ENCODE data around the gene SCARB1.

SCARB1 gene

GRCh38 chr12:124875803-124876132 is 12.1 kb upstream of the SCARB1 start:
- H3K9me3 ChIP-seq (ENCODE audit: severe bottlenecking): no peaks in the 10 kb centered on the region
- no peaks in the 10 kb centered on the region for H3K27me3 ChIP-seq (ENCODE audit: insufficient read depth, low read depth, severe bottlenecking)
- no peak overlapping the region for H3K27ac ChIP-seq
- DNase-seq: no peak
- TF ChIP-seq, protein P1, sequence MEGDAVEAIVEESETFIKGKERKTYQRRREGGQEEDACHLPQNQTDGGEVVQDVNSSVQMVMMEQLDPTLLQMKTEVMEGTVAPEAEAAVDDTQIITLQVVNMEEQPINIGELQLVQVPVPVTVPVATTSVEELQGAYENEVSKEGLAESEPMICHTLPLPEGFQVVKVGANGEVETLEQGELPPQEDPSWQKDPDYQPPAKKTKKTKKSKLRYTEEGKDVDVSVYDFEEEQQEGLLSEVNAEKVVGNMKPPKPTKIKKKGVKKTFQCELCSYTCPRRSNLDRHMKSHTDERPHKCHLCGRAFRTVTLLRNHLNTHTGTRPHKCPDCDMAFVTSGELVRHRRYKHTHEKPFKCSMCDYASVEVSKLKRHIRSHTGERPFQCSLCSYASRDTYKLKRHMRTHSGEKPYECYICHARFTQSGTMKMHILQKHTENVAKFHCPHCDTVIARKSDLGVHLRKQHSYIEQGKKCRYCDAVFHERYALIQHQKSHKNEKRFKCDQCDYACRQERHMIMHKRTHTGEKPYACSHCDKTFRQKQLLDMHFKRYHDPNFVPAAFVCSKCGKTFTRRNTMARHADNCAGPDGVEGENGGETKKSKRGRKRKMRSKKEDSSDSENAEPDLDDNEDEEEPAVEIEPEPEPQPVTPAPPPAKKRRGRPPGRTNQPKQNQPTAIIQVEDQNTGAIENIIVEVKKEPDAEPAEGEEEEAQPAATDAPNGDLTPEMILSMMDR (IDR thresholded peaks at IDR 0.05; ENCODE audit: low read depth, low read length): no peak
- H3K36me3 ChIP-seq: no peaks in the 10 kb centered on the region
- no peak overlapping the region for H3K4me3 ChIP-seq (ENCODE audit: low read depth, low read length)

DNA sequence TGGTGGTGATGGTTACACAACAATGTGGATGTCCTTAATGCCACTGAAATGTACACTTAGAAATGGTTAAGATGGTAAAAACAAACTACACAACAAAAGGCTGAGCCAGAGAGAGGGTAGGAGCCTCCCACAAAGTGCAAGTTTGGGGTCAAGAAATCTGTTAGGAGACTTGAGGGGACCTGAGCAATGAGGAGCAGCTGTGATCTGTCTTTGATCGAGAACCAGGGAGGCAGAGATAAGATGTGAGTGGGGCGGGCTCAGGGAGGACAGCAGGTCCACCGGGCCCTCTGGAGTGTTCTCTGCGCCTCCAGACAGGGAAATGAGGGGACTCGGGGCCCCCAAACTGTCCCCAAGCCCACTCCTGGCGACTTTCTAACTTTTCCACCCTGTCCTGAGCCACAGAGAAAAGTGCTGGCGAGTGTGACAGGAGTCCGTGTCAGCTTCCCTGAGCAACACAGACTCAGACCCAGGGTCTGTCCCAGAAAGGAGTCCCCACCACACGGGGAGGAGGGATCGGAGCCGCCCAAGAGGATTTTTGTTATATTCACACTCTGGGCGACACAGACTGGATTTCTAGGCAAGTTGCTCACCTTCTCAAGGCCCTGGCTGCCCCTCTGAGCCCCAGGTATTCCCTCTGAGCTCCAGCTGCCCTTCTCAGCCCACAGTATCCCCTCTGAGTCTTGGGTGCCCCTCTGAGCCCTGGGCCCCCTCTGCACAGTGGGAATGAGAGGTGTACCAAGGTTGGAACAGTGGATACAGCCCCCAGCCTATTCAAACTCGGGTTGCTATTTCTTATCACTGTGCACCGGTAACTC is 11.5 kb upstream of the SCARB1 start:
- TF ChIP-seq, protein P1 (IDR thresholded peaks at IDR 0.05; ENCODE audit: low read depth, low read length): no peak
- no peaks in the 10 kb centered on the region for H3K27me3 ChIP-seq (ENCODE audit: insufficient read depth, low read depth, severe bottlenecking)
- H3K36me3 ChIP-seq: no peaks in the 10 kb centered on the region
- no peak overlapping the region for H3K27ac ChIP-seq
- DNase-seq: no peak
- no peaks in the 10 kb centered on the region for H3K9me3 ChIP-seq (ENCODE audit: severe bottlenecking)
- no peak overlapping the region for H3K4me3 ChIP-seq (ENCODE audit: low read depth, low read length)

GRCh38 chr12:124874188-124874587 is 10.5 kb upstream of the SCARB1 start:
- H3K4me3 ChIP-seq (ENCODE audit: low read depth, low read length): no peak overlapping the region
- TF ChIP-seq, protein P1 (IDR thresholded peaks at IDR 0.05; ENCODE audit: low read depth, low read length): no peak
- no peak for DNase-seq
- H3K9me3 ChIP-seq (ENCODE audit: severe bottlenecking): no peaks in the 10 kb centered on the region
- H3K27ac ChIP-seq: no peak overlapping the region
- no peaks in the 10 kb centered on the region for H3K36me3 ChIP-seq
- no peaks in the 10 kb centered on the region for H3K27me3 ChIP-seq (ENCODE audit: insufficient read depth, low read depth, severe bottlenecking)

DNA sequence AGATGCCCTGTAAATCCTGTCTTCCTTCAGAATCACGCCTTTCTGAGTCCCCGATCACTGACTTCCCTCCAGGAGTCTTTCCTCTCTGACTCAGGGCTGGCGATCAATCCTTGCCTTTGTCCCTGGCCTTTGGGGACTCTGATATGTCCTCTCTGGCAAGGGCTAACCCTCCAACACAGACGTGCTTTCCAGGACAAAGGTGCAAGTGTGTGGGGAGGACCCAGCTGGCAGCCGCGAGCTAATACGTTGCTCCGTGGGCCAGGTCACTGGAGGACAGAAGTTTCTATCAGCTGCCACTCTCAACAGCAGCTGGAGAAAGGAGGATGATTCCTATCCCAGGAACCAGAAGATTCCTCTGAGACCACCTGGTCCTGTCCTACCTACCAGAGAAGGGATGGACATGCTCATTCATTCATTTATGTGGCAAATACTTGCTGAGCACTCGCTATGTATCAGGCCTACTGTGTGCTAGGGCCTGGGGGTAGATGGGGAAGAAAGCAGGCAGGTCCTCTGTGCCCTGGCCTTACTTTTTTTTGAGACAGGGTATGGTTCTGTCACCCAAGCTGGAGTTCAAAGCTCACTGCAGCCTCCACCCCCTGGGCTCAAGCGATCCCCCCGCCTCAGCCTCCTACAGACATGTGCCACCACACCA is 8.5 kb upstream of the SCARB1 start:
- Histone ChIP-seq H3K27me3 (ENCODE audit: insufficient read depth, low read depth, severe bottlenecking) (no peaks in the 10 kb centered on the region), H3K4me3 (ENCODE audit: low read depth, low read length) (no peak overlapping the region; the same call in 1 of the 2 replicates), H3K9me3 (ENCODE audit: severe bottlenecking) (no peaks in the 10 kb centered on the region), H3K36me3 (no peaks in the 10 kb centered on the region), H3K27ac (peak overlapping the region; percentile 53)
- peak; percentile 66 for DNase-seq
- TF ChIP-seq, protein P1 (IDR thresholded peaks at IDR 0.05; ENCODE audit: low read depth, low read length): no peak

DNA sequence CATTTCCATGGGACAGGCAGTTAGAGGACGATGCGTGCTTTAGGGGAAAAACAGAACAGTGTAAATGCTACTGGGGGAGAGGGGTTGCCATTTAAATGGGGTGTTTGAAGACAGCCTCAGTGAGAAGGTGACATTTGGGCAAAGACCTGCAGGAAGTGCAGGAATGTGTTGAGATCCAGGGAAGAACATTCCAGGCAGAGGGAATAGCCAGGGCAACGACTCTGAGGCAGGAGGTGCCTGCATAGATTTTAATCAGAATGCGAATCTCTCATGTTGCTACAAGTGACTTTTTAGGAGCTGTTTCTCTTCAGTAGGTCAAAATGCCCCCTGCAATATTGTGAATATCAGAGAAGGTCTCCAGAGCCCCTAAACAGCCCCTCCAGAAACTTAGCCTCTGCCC is 7.6 kb upstream of the SCARB1 start:
- peak overlapping the region; percentile 53 for H3K27ac ChIP-seq
- no peaks in the 10 kb centered on the region for H3K9me3 ChIP-seq (ENCODE audit: severe bottlenecking)
- TF ChIP-seq, protein P1 (IDR thresholded peaks at IDR 0.05; ENCODE audit: low read depth, low read length): no peak
- no peak for DNase-seq
- H3K36me3 ChIP-seq: no peaks in the 10 kb centered on the region
- H3K4me3 ChIP-seq (ENCODE audit: low read depth, low read length): no peak overlapping the region
- H3K27me3 ChIP-seq (ENCODE audit: insufficient read depth, low read depth, severe bottlenecking): no peaks in the 10 kb centered on the region

All from WERI-Rb-1 (cell line).